ENCODE results near the gene RPL22.

DNA sequence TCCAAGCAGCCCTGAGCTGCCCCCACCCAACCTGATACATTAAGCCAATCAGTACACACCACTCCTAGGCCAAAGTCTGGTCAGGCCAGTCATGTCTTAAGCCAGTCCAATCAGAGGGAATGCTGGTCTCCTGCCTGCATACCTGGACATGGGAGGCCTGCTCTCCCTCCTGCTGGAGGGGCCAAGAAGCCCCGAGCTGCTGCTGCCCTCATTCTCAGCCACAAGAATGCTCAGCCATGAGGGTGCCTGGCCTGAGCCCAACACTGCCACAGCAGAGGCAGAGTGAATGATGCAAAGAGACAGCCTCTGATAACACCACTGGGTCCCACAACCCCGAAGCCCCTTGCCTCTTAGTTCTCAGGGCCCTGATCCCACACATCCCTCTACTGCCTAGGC lies 42.3 kb downstream of the RPL22 start:
- TF ChIP-seq, protein P1, sequence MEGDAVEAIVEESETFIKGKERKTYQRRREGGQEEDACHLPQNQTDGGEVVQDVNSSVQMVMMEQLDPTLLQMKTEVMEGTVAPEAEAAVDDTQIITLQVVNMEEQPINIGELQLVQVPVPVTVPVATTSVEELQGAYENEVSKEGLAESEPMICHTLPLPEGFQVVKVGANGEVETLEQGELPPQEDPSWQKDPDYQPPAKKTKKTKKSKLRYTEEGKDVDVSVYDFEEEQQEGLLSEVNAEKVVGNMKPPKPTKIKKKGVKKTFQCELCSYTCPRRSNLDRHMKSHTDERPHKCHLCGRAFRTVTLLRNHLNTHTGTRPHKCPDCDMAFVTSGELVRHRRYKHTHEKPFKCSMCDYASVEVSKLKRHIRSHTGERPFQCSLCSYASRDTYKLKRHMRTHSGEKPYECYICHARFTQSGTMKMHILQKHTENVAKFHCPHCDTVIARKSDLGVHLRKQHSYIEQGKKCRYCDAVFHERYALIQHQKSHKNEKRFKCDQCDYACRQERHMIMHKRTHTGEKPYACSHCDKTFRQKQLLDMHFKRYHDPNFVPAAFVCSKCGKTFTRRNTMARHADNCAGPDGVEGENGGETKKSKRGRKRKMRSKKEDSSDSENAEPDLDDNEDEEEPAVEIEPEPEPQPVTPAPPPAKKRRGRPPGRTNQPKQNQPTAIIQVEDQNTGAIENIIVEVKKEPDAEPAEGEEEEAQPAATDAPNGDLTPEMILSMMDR (IDR thresholded peaks at IDR 0.05), result no peak
- TF ChIP-seq EP300 (IDR thresholded peaks at IDR 0.05) (no peak), POLR2A (IDR thresholded peaks at IDR 0.05) (no peak)
